HK-2 (cell line): ENCODE measurements around the gene NCK2.

Experiments used
- DNase-seq: peaks from one replicate; pipeline ENCODE4 v3.0.0-alpha.2; 2018; ENCODE audit not compliant: unreplicated experiment

The NCK2 gene

GRCh38 chr2:105845976-105846375 is 101.3 kb downstream of the NCK2 start:
- no peak for DNase-seq

GRCh38 chr2:105847056-105847455 is 102.3 kb downstream of the NCK2 start:
- no peak for DNase-seq

- no peak for DNase-seq
Observed at GRCh38 chr2:105848367-105848766, 103.7 kb downstream of the NCK2 start.

- no peak for DNase-seq
Observed at GRCh38 chr2:105849431-105850179, 104.9 kb downstream of the NCK2 start.

- DNase-seq, result no peak
Observed at GRCh38 chr2:105852066-105852465, 107.4 kb downstream of the NCK2 start.

GRCh38 chr2:105853354-105854088 is 108.8 kb downstream of the NCK2 start:
- DNase-seq, result no peak

- DNase-seq, result no peak
Observed at GRCh38 chr2:105854972-105855371, 110.3 kb downstream of the NCK2 start.

GRCh38 chr2:105856581-105856980 is 111.9 kb downstream of the NCK2 start:
- DNase-seq, result no peak

GRCh38 chr2:105857076-105857740 is 112.5 kb downstream of the NCK2 start:
- no peak for DNase-seq

GRCh38 chr2:105858868-105859693 is 114.4 kb downstream of the NCK2 start:
- no peak for DNase-seq

- no peak for DNase-seq
Observed at GRCh38 chr2:105859694-105859951, 114.9 kb downstream of the NCK2 start.

- no peak for DNase-seq
Observed at GRCh38 chr2:105860567-105860966, 115.9 kb downstream of the NCK2 start.

GRCh38 chr2:105861200-105861599 is 116.5 kb downstream of the NCK2 start:
- no peak for DNase-seq

- no peak for DNase-seq
Observed at GRCh38 chr2:105862843-105863242, 118.1 kb downstream of the NCK2 start.

- no peak for DNase-seq
Observed at GRCh38 chr2:105864262-105864661, 119.5 kb downstream of the NCK2 start.

- DNase-seq, result no peak
Observed at GRCh38 chr2:105865222-105865913, 120.7 kb downstream of the NCK2 start.

- no peak for DNase-seq
Observed at GRCh38 chr2:105866216-105867185, 121.8 kb downstream of the NCK2 start.

GRCh38 chr2:105867587-105867986 is 122.9 kb downstream of the NCK2 start:
- DNase-seq, result no peak

- no peak for DNase-seq
Observed at GRCh38 chr2:105868060-105868459, 123.3 kb downstream of the NCK2 start.

GRCh38 chr2:105869341-105869740 is 124.6 kb downstream of the NCK2 start:
- DNase-seq, result no peak
